H1 (cell line): Measurements from ENCODE around the gene HOXC11. TPM values are rescaled to one million over a fixed set of nuclear protein-coding genes. Genes with fewer than 3 reads are reported as not detected.

Experiments used
- CHD7 ChIP-seq: fragments of 300-600 bp; sonication (generic); IDR thresholded peaks from 2 replicates; pipeline ENCODE4 v1.7.1; 2012; ENCODE audit warnings: low read length, moderate library complexity, mild to moderate bottlenecking, inconsistent platforms; ENCODE audit not compliant: insufficient replicate concordance
- JUN ChIP-seq: IDR thresholded peaks from 2 replicates; pipeline ENCODE4 v1.6.1; 2011; ENCODE audit warnings: low read depth, mild to moderate bottlenecking, improper control_type of control experiment, low read length
- POLR2A ChIP-seq, 2 experiments: IDR thresholded peaks; 1 replicate in 1 of 2; 2 replicates in 1 of 2; pipeline ENCODE4 v1.6.1; 2011; ENCODE audit warnings: low read depth in 2 of 2, low read length in 2 of 2, mild to moderate bottlenecking in 2 of 2; ENCODE audit errors: control extremely low read depth in 1 of 2
- RNF2 ChIP-seq: fragments of 200-900, 300-1000 bp; sonication (generic); IDR thresholded peaks from 2 replicates; pipeline ENCODE4 v1.7.1; 2016; ENCODE audit warnings: borderline replicate concordance, low read depth, mild to moderate bottlenecking, antibody characterized with exemption, low read length; ENCODE audit not compliant: poor library complexity, severe bottlenecking; ENCODE audit errors: missing control alignments
- polyA plus RNA-seq, 7 experiments: library from polyadenylated mRNA; depleted of rRNA in 3 of 7; stranded (reverse) in 5 of 7; unstranded in 2 of 7; fragments of >200 nt in 5 of 7; fragments of 200-250 nt in 2 of 7; gene quantifications; 1 replicate in 5 of 7; 2 replicates in 1 of 7; 4 replicates in 1 of 7; pipeline versions ENCODE4 v1.2.1 to v1.2.3, GENCODE V29; 2011 to 2013; ENCODE audit warnings: missing spikeins in 2 of 7, mixed read lengths in 2 of 7
- total RNA-seq: library from RNA; stranded (reverse); fragmentation: NEBNext Ultra II Directional; extraction: Animal tissue kit (Norgen Biotek cat#: 25700); gene quantifications from 2 replicates; pipeline ENCODE4 v1.2.1, GENCODE V29; 2021

HOXC11 gene
- total and polyA plus RNA-seq, 2 of the 8 experiments (the other 6 are each of a cell fraction or from before 2014, with no cell fraction given): not detected

- TF ChIP-seq CHD7 (no peak), POLR2A (IDR thresholded peaks at IDR 0.05; ENCODE audit: control extremely low read depth in 1 of 2, low read depth in 2 of 2, low read length in 2 of 2) (no peak), JUN (no peak), RNF2 (peak; percentile 30)
Measured at GRCh38 chr12:53995002-53995377, 22.1 kb downstream of the HOXC11 start (continued).
